ENCODE measurements around the gene MOB1A. TPM values are rescaled to one million over a fixed set of nuclear protein-coding genes. Genes with fewer than 3 reads are reported as not detected.

Gene MOB1A
- polyA plus RNA-seq, 1 donor (not counting 4 experiments of a cell fraction or from before 2014, with no cell fraction given) = 92.4 TPM

- H3K27ac ChIP-seq (ENCODE audit: control insufficient read depth, insufficient read depth, low read length) = no peak overlapping the region
Measured at GRCh38 chr2:74131901-74132300, 46.8 kb downstream of the MOB1A start.

GRCh38 chr2:74130211-74130995 is 48.3 kb downstream of the MOB1A start:
- Histone ChIP-seq H3K9me3 (ENCODE audit: control insufficient read depth, low read depth, low read length) (no peaks in the 10 kb centered on the region), H3K9me1 (ENCODE audit: control insufficient read depth, extremely low read depth, insufficient read depth, low read length) (no peaks in the 10 kb centered on the region), H4K20me1 (ENCODE audit: control insufficient read depth, extremely low read depth, insufficient read depth, low read length) (no peaks in the 10 kb centered on the region), H3K9ac (ENCODE audit: control insufficient read depth, extremely low read depth, insufficient read depth, low read length) (no peak overlapping the region), H3K4me2 (ENCODE audit: control insufficient read depth, extremely low read depth, insufficient read depth, low read depth, low read length) (peak overlapping the region; percentile 56), H3K27ac (ENCODE audit: control insufficient read depth, insufficient read depth, low read length) (no peak overlapping the region), H2AFZ (ENCODE audit: control insufficient read depth, low read length) (peak overlapping the region; percentile 26), H3K4me1 (ENCODE audit: control insufficient read depth, extremely low read depth, insufficient read depth, low read length) (peaks cover 6% of the 10 kb centered on the region), H3K27me3 (ENCODE audit: control insufficient read depth, extremely low read depth, insufficient read depth, low read length) (no peaks in the 10 kb centered on the region), H3K4me3 (ENCODE audit: control insufficient read depth in 2 of 3, extremely low read depth in 1 of 3, insufficient read depth in 2 of 3, low read depth in 1 of 3, low read length in 3 of 3) (peak overlapping the region in 1 of 3 experiments; percentile 27), H3K36me3 (ENCODE audit: control insufficient read depth in 2 of 2, extremely low read depth in 1 of 2, insufficient read depth in 2 of 2, low read length in 2 of 2) (peaks cover 8 to 12% of the 10 kb centered on the region in 2 experiments), H3K79me2 (ENCODE audit: control insufficient read depth, insufficient read depth, low read length) (no peaks in the 10 kb centered on the region)
- DNase-seq (ENCODE audit: low read depth, low spot score) (peak; percentile 21), FAIRE-seq (no peak)
- no peak for TF ChIP-seq CTCF (optimal IDR thresholded peaks at IDR 0.05 in 1 of 3, IDR thresholded peaks at IDR 0.05 in 1 of 3, conservative IDR thresholded peaks at IDR 0.05 in 1 of 3; ENCODE audit: extremely low read depth in 1 of 3, insufficient read depth in 2 of 3, low read length in 3 of 3)
- TF ChIP-seq EZH2 (IDR thresholded peaks at IDR 0.05; ENCODE audit: low read length) = no peak
- dilution Hi-C loops (cut with MboI; ENCODE audit: extremely low pct_ligation_motif_present, low sequenced_read_pairs) = no loop called here

More at GRCh38 chr2:74131901-74132300, 46.8 kb downstream of the MOB1A start:
- peaks cover 6% of the 10 kb centered on the region for H3K4me1 ChIP-seq (ENCODE audit: control insufficient read depth, extremely low read depth, insufficient read depth, low read length)
- H3K9me3 ChIP-seq (ENCODE audit: control insufficient read depth, low read depth, low read length) = no peaks in the 10 kb centered on the region
- FAIRE-seq = no peak
- DNase-seq (ENCODE audit: low read depth, low spot score) = no peak
- H3K79me2 ChIP-seq (ENCODE audit: control insufficient read depth, insufficient read depth, low read length) = no peaks in the 10 kb centered on the region
- H3K36me3 ChIP-seq (ENCODE audit: control insufficient read depth in 2 of 2, extremely low read depth in 1 of 2, insufficient read depth in 2 of 2, low read length in 2 of 2) = peaks cover 8 to 12% of the 10 kb centered on the region in 2 experiments
- no peaks in the 10 kb centered on the region for H3K27me3 ChIP-seq (ENCODE audit: control insufficient read depth, extremely low read depth, insufficient read depth, low read length)
- no peak overlapping the region for H3K4me3 ChIP-seq (ENCODE audit: control insufficient read depth in 2 of 3, extremely low read depth in 1 of 3, insufficient read depth in 2 of 3, low read depth in 1 of 3, low read length in 3 of 3)
- no peak overlapping the region for H2AFZ ChIP-seq (ENCODE audit: control insufficient read depth, low read length)
- no peak for TF ChIP-seq CTCF (optimal IDR thresholded peaks at IDR 0.05 in 1 of 3, IDR thresholded peaks at IDR 0.05 in 1 of 3, conservative IDR thresholded peaks at IDR 0.05 in 1 of 3; ENCODE audit: extremely low read depth in 1 of 3, insufficient read depth in 2 of 3, low read length in 3 of 3)
- no peaks in the 10 kb centered on the region for H3K9me1 ChIP-seq (ENCODE audit: control insufficient read depth, extremely low read depth, insufficient read depth, low read length)
- no peaks in the 10 kb centered on the region for H4K20me1 ChIP-seq (ENCODE audit: control insufficient read depth, extremely low read depth, insufficient read depth, low read length)
- dilution Hi-C loops (cut with MboI; ENCODE audit: extremely low pct_ligation_motif_present, low sequenced_read_pairs) = no loop called here
- no peak overlapping the region for H3K9ac ChIP-seq (ENCODE audit: control insufficient read depth, extremely low read depth, insufficient read depth, low read length)
- H3K4me2 ChIP-seq (ENCODE audit: control insufficient read depth, extremely low read depth, insufficient read depth, low read depth, low read length) = no peak overlapping the region

Data from keratinocyte (primary cell).